ENCODE measurements around the gene CASQ1. TPM values are rescaled to one million over a fixed set of nuclear protein-coding genes. Genes with fewer than 3 reads are reported as not detected.

The CASQ1 gene
- total and polyA plus RNA-seq, 9 of the 15 experiments (the other 6 are each of a cell fraction or from before 2014, with no cell fraction given): not detected

GRCh38 chr1:160205242-160206035 lies 15.1 kb downstream of the CASQ1 start, which contains the start of gene PEA15 (continued):
- TF ChIP-seq ARID4B (CRISPR knock-in tag; IDR thresholded peaks at IDR 0.05) (peak; percentile 52; the same call in 1 of the 2 replicates), GTF2E2 (tag; IDR thresholded peaks at IDR 0.05) (no peak), ZBTB49 (CRISPR knock-in tag; IDR thresholded peaks at IDR 0.05; ENCODE audit: borderline replicate concordance) (no peak), ZBTB8A (IDR thresholded peaks at IDR 0.05; ENCODE audit: partially characterized antibody) (no peak), CREB3L1 (IDR thresholded peaks at IDR 0.05; ENCODE audit: borderline replicate concordance, low read depth) (no peak), ETS2 (tag; IDR thresholded peaks at IDR 0.05; ENCODE audit: borderline replicate concordance, poor library complexity, severe bottlenecking) (no peak), KLF1 (tag; IDR thresholded peaks at IDR 0.05) (no peak), ZNF551 (CRISPR knock-in tag; IDR thresholded peaks at IDR 0.05) (no peak), MYNN (IDR thresholded peaks at IDR 0.05) (no peak), MYNN (CRISPR knock-in tag; IDR thresholded peaks at IDR 0.05) (no peak), AFF4 (CRISPR knock-in tag; IDR thresholded peaks at IDR 0.05) (peak; percentile 60; the same call in 1 of the 2 replicates)

All from K562 (cell line).